NCI-H524 (cell line): ENCODE measurements around the gene TSTD1.
"Not testable (repeated sequence)": the region's sequence is repeated elsewhere in the genome, so short reads cannot be mapped to it uniquely, and the experiment has no call there.

Experiments used
- DNase-seq, 2 experiments: peaks; one replicate each; lab custom pipeline; 2025; lab: John Stamatoyannopoulos, UW

TSTD1 gene

DNA sequence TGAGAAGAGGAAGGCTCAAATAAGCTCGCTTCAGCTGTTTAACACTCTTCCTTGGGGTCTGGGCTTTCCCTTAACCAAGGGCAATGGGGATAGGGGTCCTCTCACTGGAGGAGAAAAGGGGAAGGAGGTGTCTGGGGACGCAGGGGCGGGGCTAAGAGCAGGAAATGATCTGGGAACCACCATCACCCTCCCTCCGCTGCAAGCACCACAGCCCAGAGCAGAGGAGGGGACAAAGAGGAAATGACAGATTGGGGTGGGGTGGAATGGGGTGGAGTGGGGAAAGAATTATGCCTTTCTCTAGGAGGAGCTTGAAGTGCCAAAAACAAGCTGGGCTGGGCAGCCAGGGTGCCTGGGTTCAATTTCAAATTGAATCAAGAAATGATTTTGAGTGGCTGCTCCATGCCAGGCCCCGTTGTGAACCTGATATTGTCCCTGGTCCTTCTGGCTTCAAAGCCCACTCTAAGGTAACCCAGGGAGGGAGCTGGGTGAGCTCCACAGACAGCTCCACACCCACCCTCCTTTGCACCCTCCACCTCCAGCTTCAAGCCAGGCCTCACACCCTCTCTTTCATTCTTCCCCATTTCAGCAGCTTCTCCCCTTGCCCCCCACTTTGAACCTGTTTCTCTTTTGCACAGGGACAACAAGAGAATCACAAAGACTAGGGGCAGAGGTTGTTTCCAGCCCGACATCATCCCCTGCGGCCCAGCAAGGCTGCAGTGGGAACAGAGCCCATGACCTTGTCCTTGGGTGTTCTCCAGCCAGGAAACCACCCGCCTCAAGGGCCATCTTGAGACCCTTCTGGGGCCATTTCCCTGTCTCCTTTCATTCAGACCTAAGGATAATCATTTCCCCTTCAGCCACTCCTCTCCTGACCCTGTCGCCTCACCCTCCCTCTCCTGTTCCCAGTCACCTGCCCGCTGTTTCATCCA, 29.8 kb upstream of the TSTD1 start:
- DNase-seq = no peak

GRCh38 chr1:161066694-161067093, 27.9 kb upstream of the TSTD1 start:
- DNase-seq = no peak

GRCh38 chr1:161065681-161066080, 26.9 kb upstream of the TSTD1 start:
- DNase-seq = not testable (repeated sequence)

DNA sequence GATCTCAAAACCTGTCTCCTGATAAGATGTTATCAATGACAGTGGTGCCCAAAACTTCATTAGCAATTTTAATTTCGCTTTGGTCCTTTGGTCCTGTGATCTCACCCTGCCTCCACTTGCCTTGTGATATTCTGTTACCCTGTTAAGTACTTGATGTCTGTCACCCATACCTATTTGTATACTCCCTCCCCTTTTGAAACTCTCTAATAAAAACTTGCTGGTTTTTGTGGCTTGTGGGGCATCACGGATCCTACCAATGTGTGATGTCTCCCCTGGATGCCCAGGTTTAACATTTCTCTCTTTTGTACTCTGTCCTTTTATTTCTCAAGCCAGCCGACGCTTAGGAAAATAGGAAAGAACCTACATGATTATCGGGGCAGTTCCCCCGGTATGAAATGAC, 25.2 kb upstream of the TSTD1 start:
- DNase-seq = not testable (repeated sequence)

DNA sequence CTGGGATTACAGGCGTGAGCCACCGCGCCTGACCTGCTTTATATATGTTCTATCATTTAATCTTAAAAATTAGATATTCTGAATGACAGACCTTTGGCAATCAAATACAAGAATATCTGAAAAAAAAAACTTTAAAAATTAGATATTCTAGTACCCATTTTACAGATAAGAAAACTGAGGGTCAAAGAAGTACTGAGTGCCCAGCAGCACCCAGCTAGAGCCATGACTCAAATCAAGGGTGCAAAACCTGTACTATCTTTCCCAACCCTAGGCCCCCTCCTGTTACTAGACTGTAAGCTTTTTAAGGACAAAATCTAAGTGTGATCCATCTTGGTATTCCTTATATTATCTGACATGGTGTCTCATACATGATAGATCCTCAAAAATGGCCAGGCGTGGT, 22.7 kb upstream of the TSTD1 start:
- DNase-seq = no peak

DNA sequence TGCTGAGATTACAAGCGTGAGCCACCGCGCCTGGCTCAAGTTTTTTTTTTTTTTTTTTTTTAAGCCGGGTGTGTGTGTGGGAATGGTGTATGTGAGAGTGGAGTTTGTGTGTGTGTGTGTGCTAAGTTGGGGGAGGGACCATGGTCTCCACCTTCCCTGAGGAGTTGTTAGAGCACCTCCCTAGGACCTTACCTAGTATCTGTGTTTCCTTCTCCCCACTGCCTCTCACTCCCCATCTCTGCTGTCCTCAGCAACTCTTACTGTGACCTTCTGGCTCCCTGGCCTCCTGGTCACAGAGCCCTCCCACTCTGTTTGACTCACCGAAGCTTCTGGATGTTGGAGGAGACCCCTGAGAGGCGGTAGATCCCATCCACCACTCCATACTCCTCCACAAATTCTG, 20.5 kb upstream of the TSTD1 start:
- DNase-seq = no peak

DNA sequence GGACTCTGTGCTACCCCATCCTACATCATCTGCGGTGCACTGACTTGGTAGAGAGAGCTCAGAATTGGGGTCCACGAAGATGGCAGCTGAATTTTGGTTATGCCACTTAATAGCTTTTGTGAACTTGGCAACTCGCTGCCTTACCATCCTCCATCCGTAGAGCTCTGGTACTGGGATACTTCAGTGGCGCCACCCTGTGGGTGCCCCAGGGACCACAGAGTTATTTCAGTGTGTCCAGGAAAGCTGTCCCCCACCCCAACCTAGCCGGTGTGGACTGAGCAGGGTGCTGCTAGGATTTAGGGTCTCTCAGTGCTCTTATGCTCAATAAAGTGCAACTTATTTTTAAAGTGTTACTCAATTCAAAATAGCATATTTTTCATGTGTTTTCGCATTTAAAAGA, 16.0 kb upstream of the TSTD1 start:
- no peak for DNase-seq

DNA sequence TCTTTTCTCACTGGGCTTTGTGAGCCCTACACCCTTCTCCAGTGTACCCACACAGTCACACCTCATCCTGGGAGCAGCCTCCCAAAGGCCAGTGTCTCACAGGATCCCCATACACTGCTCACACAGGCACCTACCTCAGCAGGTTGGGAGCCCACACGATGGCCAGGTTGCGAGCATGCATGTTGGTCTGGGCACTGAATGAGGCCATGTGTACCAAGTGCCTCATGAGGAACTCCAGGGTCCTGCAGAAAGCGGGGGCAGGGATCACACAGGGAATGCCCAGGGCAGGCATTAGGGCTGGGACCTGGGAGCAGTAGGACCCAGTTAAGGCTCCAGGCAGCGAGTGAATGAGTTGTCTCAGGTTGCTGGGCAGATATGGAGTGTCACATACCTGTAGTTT, 15.5 kb upstream of the TSTD1 start:
- DNase-seq = no peak

DNA sequence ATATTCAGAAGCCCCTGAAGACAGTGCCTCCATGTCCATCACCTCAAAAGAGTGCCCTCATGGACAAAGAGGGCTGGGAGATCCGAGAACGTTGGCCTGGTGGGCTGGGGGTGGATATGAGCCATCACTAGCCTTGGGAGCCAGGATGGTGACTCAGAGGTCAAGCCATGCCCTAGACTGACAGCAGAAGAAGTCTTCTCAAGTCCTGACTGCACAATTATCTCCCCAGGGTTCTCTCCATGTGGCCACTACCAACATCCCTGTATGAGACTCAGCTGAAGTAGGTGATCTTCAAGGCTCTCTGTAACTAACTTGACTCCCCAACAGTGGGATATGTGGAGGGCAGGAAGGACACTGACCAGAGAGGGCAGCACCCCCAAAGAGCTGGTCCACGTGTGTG, 14.1 kb upstream of the TSTD1 start:
- no peak for DNase-seq

- DNase-seq = no peak
Measured at GRCh38 chr1:161051219-161051618, 12.5 kb upstream of the TSTD1 start.

GRCh38 chr1:161048949-161049722, 10.4 kb upstream of the TSTD1 start:
- DNase-seq = no peak

DNA sequence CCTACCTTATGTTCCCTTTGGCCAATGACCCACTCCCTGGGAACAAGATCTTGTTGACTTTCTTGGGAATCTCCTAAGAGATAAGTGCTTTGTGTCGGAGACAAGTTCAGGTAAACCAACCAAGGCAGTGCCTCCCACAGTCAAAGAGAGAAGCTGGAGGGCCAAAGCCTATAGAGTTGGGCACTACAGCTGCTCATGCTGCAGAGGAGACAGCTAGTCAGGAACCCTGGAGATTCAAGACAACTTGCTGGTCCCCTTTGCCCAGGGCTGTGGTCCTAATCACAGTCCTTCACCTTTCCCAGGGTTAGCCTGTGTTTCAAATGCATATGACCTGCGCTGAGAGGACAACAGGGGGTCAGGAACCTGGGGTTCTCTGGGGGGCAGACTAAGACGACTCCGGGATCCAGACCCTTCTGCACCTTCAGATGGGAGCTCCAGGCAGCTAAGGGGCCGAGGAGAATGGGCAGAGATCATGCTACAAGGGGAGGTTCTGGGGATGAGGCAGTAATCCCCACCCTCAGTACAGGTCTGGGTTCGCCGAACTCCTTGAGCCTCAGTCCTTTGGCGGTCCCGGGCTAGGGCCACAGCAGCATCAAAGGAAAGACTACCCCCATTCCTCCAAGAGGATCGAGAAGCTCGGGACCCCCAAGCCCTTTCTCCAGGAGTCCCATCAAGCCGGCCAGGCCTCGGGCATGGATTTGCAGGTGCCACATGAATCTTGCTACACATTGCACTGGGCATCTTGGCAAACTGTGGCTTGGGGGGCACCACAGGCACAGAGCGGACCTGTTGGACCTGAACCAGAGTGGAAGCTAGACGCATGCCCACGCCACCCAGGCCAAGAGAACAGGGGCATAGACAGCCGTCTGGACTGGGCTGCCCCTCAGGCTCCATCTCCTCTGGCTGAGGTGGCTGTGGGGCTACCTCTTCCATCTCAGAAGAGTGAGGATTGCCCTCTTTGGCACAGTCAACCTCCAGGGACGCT, 9.0 kb upstream of the TSTD1 start:
- no peak for DNase-seq

DNA sequence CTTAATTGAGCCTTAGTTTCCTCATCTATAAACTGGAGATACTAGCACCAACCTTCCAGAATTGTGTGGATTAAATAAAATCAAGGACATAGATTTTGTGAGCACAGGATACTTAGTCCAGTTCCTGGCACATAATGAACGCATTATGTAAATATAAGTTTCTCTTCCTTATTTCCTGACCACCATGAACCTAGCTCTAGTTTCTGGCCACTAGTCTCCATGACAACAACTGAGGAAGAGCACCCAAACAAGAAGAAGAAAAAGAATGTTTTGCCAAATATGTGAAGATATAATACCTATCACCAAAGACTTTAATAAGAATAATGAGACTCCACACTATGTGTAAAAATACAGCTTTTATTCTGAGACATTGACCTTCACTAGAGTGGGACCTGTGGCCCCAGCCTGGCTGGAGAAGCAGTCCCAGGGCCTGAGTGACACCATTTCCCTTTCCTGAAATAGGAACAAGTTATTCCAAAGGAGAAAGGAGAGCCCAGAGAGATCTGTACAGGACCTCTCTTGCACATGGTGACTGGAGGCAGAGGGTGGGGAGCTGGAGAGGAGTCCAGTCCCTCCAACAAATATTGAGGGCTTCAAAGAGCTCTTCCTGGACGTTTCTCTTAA, 8.0 kb upstream of the TSTD1 start:
- DNase-seq = no peak

DNA sequence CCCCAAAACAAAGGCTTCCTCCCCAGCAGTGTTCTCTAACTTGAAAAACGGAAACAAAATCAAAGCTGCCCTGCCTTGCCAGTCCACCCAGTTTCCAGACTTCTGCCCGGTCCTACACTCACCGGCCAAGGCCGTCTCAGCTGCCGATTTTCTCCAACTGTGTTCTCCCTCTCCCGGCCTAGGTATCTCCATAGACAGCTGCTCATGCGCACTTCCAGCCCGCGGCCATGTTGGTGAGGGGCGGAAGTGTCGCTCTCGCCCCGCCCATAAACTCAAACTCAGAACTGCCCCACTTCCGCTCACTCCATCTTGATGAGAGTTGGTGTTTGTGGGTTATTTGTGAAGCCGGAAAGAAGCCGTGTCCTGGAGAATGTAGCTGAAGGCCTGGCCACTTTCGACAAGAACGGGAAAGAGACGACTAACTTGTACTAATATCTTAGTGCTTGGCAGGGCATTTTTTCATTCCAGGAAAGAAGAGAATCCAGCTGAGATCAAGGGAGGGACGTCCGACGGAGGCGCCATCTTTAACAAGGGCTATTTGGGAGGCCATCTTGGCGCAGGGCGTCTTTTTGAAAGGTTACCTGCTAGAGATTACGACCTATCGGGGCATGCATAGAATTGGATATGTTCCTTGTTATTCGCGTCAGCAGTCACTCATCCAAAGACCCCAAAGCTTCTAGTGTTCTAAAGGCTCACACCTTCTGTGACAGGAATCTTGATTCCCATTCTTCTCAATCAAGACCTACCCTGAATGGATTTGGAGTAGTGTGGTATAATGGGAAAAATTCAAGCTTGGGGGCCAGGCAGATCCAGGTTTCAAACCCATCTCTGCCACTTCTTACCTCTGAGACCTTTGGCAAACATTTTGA, 7.2 kb upstream of the TSTD1 start, which contains the start of gene USF1:
Gene USF1, minus strand, starts transcription at position 242 of the 869 bp plus-strand sequence. CDS start 2,702 bp downstream, outside the sequence.
- peak; percentile 87 to 91 for DNase-seq

DNA sequence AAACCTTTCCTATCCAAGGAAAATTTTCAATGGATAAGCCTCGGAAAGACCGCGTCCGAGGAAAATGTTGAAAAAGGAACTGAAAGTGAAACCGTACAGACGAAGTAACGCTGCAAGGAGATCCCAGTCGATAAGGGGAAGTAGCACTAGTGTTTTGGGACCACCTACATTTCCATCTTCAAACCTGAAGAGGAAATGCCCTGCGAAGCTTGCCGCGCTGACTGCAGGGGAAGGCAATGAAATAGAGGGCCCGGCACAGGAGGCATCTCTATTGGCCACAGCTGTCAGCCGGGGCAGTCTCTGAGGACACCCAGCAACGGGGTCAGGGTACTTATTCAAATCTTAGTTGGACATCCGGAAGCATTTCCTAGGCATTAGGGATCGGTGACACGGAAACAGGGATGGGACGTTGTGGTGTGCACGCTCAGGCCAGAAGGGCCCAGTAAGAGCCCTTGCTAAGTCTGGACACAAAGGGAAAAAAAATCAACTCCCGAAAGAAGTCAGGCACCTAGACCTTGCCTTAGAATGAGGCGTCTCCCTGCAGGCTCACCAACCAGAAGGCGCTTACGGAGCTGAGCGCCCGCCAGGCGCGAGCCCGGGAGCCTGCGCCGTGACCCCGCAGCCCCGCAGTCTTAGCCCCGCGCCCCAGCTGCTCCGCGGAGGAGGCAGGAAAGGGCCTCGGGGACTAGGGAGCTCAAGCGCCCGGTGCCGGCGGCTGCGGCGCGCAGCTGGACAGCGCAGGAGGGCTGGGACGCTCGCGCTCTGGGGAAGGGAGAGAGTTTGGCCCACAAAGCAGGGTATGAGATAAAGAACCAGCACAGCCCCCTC, 6.4 kb upstream of the TSTD1 start:
- peak; percentile 6 to 71 for DNase-seq

DNA sequence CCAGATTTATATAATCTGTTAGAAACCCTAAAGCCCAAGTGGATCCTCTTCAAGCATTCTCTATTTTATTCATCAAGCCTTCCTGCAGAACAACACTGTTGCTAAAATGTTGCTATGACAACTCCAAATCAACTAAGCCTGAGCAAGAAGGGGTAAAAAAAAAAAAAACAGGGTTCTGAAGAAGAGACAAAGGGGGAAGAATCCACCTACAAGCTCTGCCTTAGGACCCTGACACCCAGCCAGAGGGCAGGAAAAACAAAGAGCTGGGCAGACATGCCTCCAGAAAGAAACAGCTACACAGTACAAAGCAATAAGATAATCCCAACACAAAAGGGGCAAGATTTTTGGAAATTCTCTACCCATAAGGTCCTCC, 5.8 kb upstream of the TSTD1 start:
- no peak for DNase-seq

GRCh38 chr1:161039546-161039945, 782 bp upstream of the TSTD1 start:
- DNase-seq = no peak

DNA sequence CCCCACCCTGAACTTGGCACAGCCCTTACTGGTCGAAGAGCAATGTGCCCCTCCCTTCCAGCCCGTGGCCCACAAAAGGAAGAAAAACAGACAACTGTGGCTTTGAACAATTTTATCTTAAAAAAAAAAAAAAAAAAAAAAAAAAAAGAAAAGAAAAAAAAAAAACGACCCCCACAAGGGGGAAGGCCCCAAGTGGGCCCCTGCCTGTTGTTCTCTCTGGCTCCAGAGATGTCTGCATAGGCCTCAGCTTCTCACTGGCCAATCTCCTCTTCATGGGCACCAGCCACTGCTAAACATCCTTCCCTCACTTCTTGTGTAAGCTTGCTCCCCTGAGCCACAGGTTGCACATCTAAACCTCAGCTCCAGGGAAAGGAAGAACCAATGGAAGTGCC, 386 bp upstream of the TSTD1 start:
- DNase-seq = no peak
